TTC549 (cell line): ENCODE data around the gene C2orf76.
"Not testable (repeated sequence)": the region's sequence is repeated elsewhere in the genome, so short reads cannot be mapped to it uniquely, and the experiment has no call there.

Experiments used
- FAIRE-seq: peaks from 2 replicates; lab custom pipeline; 2012; peaks lifted over from hg19 to GRCh38; lab: Jason Lieb, UNC

C2orf76 gene

DNA sequence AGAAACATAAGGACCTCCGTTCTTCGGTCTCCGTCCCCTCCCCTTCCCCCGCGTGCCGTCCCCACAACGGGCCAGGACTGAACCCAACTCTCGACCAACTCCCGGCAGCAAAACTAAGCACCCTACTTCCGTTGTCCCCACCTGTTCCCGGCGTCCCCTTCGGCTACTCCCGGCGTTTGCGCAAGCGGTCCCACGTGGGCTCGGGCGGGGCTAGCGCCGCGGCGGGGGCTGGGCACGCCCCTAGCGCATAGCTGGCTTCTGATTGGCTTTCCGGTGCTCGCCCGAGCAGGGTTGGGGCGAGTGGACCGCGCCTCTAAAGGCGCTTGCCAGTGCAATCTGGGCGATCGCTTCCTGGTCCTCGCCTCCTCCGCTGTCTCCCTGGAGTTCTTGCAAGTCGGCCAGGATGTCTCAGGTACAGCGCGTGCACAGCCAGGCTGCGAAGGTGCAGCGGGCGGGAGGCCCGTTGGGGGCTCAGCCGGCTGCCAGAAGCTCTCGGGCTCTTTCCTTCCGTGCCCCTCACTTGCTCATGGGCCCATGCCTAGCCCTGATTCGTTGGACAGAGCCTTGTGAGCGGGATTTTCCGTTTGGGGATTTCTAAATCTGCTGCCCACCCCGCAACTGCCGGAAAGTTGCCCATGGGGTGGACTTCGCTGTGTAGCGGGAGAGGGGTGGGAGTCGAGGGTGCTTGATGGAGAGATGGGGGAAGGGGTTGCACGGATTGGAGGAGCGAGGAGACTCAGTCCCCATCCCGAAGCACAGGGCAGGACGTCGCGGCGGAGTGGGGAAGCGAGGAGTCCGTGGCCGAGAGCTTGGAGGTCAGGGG lies at the start of gene C2orf76, which contains the start of gene DBI:
Gene C2orf76 (minus strand): TSS at position 186 of the 823 bp plus-strand sequence. CDS start 26,875 bp downstream, outside the sequence.
Gene DBI (plus strand): TSS at position 329 of the 823 bp plus-strand sequence. CDS start 75 bp downstream, at position 404.
- peak; percentile 69 for FAIRE-seq

DNA sequence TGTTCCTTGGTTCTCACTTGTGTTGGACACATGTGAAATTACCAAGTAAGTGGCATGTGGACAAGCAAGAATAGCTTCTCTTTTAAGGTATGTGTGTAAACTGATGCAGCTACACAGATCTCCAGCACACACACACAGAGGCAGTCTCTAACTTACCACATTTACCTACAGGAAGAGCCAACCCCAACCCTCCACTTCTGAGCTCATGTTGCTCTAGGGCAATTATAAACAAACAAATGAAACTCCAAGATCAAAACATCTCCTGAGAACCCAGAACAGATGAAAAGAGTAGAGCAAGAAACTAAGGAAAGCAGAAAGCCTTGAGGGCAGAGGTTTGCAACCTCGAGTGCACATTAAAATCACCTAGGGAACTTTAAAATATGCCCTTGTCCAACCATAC lies 49.0 kb upstream of the C2orf76 start:
- no peak for FAIRE-seq

DNA sequence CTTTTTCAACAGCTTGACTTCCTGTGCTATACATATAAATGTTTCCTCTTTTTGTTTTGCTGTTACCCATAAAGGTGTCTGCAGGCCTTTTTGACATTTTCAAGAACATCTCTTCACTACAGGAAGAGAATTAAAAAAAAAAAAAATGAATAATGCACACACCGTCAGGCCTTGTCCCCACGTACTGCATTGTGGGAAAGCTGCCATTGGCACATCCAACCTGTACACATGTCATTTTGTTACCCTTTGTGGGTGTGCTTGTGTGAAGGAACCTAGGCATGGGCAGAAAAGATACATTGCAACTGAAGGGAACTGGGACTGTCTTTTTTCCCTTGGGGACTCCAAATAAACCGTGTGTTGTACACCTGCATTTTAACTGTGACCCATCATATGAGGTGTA lies 48.3 kb upstream of the C2orf76 start:
- no peak for FAIRE-seq

- no peak for FAIRE-seq
Observed at GRCh38 chr2:119409506-119409905, 42.9 kb upstream of the C2orf76 start.

- FAIRE-seq, result no peak
Observed at GRCh38 chr2:119408221-119408619, 41.6 kb upstream of the C2orf76 start.

GRCh38 chr2:119407430-119408220 lies 41.0 kb upstream of the C2orf76 start:
- FAIRE-seq, result peak; percentile 81

GRCh38 chr2:119405151-119405550 lies 38.5 kb upstream of the C2orf76 start:
- FAIRE-seq, result no peak

DNA sequence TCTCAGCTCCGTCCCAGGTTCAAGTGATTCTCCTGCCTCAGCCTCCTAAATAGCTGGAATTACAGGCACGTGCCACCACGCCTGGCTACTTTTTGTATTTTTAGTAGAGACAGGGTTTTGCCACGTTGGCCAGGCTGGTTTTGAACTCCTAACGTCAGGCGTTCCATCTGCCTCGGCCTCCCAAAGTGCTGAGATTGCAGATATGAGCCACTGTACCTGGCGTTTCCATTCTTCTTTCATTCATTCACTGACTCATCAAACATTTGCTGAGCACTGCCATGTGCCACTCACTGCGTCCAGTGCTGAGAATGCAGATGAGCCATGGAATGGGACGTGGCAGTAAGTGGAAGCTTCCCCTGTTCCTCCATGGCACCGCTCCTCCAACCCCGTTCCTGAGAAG lies 37.0 kb upstream of the C2orf76 start:
- FAIRE-seq, result not testable (repeated sequence)

DNA sequence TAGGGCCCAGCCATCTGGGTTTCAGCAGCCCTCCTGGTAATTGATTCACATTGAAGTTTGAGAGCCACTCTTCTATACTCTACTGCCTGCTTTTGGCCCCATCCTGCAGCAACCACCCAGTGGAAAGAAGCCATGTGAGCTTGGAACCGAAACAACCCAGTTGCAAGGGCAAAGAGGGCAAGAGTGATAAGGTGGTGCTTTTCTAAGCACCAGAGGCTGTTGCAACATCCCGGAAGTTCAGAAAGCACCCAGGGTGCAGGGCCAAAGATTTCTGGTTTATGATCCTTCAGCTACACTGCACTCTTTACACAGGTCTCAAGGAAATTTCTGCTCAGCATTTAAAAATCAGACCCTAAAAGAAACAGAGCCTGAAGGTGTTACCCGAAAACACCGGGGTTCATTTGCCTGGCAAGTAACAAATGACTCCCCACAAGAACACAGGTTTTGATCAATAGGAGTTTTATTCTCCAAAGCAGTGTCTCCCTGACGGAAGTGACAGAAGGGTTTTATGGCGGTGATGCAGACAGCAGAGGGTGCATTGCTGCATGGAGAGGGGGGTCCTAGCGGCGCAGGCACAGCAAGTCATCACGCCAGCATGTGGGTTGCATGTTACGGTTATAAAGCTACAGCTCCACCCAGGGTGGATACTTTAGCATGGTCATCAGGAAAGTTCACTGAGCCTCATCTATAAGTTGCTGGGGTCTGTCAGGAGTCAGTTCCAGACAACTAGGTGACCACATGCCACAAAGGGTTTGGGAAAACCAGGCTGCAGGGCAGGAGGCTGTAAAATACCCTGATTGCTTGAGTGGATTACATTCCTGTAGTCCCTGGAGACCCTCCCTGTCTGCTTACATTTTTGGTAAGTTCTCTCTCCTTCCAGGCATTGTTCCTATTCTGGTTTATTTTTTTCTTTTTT lies 36.3 kb upstream of the C2orf76 start:
- FAIRE-seq, result no peak

- no peak for FAIRE-seq
Observed at GRCh38 chr2:119402106-119402505, 35.5 kb upstream of the C2orf76 start.

GRCh38 chr2:119397196-119397595 lies 30.6 kb upstream of the C2orf76 start:
- no peak for FAIRE-seq

- FAIRE-seq, result no peak
Observed at GRCh38 chr2:119393971-119394748, 27.5 kb upstream of the C2orf76 start.

DNA sequence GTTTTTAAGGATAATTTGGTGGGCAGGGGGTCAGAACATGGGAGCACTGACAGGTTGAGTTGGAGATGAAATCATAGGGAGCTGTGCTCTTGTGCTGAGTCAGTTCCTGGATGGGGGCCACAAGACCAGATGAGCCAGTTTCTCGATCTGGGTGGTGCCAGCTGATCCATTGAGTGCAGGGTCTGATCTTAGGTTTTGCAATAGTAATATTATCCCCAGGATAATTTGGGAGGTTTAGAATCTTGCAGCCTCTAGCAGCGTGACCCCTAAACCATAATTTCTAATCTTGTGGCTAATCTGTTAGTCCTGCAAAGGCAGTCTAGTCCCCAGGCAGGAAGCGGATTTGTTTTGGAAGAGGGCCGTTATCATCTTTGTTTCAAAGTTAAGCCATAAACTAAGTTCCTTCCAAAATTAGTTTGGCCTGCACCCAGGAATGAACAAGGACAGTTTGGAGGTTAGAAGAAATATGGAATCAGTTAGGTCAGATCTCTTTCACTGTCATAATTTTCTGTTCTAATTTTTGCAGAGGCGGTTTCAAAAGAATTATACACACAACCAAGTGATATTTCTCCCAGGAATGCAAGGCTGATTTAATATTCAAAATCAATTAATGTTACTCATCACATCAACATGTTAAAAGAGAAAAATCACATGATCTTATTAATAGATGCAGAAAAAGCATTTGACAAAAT lies 23.1 kb upstream of the C2orf76 start:
- FAIRE-seq, result no peak

- no peak for FAIRE-seq
Observed at GRCh38 chr2:119387381-119388129, 20.9 kb upstream of the C2orf76 start.

DNA sequence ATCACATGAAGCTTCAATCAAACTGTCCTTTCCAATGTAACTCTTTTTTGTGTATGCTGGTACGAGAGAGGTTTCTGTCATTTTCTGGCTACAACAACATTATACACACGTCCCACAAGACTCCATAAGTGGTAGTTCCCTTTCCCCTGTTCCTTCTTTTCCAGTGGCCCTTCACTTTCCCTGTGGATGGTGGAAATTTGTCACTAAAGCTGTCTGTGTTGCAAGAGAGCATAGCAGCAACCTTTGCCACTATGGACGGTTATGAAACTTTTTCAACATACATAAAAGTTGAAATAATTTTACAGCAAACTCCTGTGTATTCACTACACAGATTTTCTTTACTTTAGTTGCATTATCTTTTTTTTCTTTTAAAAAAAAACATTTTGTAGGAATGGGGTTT lies 18.8 kb upstream of the C2orf76 start:
- FAIRE-seq, result no peak

GRCh38 chr2:119384971-119385370 lies 18.3 kb upstream of the C2orf76 start:
- no peak for FAIRE-seq

- FAIRE-seq, result no peak
Observed at GRCh38 chr2:119383410-119384140, 16.9 kb upstream of the C2orf76 start.

- FAIRE-seq, result no peak
Observed at GRCh38 chr2:119378566-119378965, 11.9 kb upstream of the C2orf76 start.

GRCh38 chr2:119377993-119378345 lies 11.3 kb upstream of the C2orf76 start:
- FAIRE-seq, result no peak
